Karpas-422 (cell line): ENCODE results near the gene SF3B1. TPM values are rescaled to one million over a fixed set of nuclear protein-coding genes. Genes with fewer than 3 reads are reported as not detected.
"Not testable (repeated sequence)": the region's sequence is repeated elsewhere in the genome, so short reads cannot be mapped to it uniquely, and the experiment has no call there.

Experiments used
- DNase-seq: peaks from one replicate; pipeline ENCODE4 v3.0.0-alpha.2; 2015
- H2AFZ ChIP-seq: fragments of 200-600 bp; sonication (generic); 2 replicates; pipeline ENCODE4 v1.6.1; 2014; ENCODE audit warnings: antibody characterized with exemption, low read length, mixed read lengths
- H3K27ac ChIP-seq: fragments of 200-600 bp; sonication (generic); 2 replicates; pipeline ENCODE4 v1.5.1; 2014; ENCODE audit warnings: mild to moderate bottlenecking, low read length, moderate library complexity
- H3K27me3 ChIP-seq: fragments of 200-600 bp; sonication (generic); 2 replicates; pipeline ENCODE4 v1.6.1; 2014; ENCODE audit warnings: low read length, mixed read lengths
- H3K36me3 ChIP-seq: fragments of 200-600 bp; sonication (generic); 2 replicates; pipeline ENCODE4 v1.6.1; 2014; ENCODE audit warnings: low read length, mixed read lengths; ENCODE audit not compliant: insufficient read depth
- H3K4me1 ChIP-seq: fragments of 200-600 bp; sonication (generic); 2 replicates; pipeline ENCODE4 v1.6.1; 2014; ENCODE audit warnings: mild to moderate bottlenecking, low read length, mixed read lengths
- H3K4me2 ChIP-seq: fragments of 200-600 bp; sonication (generic); 2 replicates; pipeline ENCODE4 v1.6.1; 2014; ENCODE audit warnings: low read length, low read depth, mild to moderate bottlenecking; ENCODE audit not compliant: poor library complexity, severe bottlenecking
- H3K4me3 ChIP-seq: fragments of 200-600 bp; sonication (generic); 2 replicates; pipeline ENCODE4 v1.5.1; 2014; ENCODE audit warnings: mild to moderate bottlenecking, antibody characterized with exemption, low read length, mixed read lengths
- H3K79me2 ChIP-seq: fragments of 200-600 bp; sonication (generic); 2 replicates; pipeline ENCODE4 v1.6.1; 2014; ENCODE audit warnings: mild to moderate bottlenecking, low read length, mixed read lengths
- H3K9ac ChIP-seq: fragments of 200-600 bp; sonication (generic); 2 replicates; pipeline ENCODE4 v1.6.0; 2014; ENCODE audit warnings: low read length
- H3K9me2 ChIP-seq: fragments of 200-600 bp; sonication (generic), shearing (Covaris generic); replicated peaks from 2 replicates; pipeline ENCODE4 v1.6.0; 2014; ENCODE audit warnings: mild to moderate bottlenecking, low read length, moderate library complexity; ENCODE audit not compliant: insufficient read depth
- H3K9me3 ChIP-seq: fragments of 300-700, 200-600 bp; sonication (generic); 2 replicates; pipeline ENCODE4 v1.6.1; 2014; ENCODE audit warnings: low read length, mixed read lengths
- H4K20me1 ChIP-seq: fragments of 200-600 bp; sonication (generic); 2 replicates; pipeline ENCODE4 v1.6.1; 2014; ENCODE audit warnings: mild to moderate bottlenecking, antibody characterized with exemption, low read length, low read depth; ENCODE audit not compliant: insufficient read depth
- total RNA-seq: library from RNA; depleted of rRNA; stranded (reverse); fragments of >200 nt; shearing (Covaris generic); gene quantifications from 2 replicates; pipeline ENCODE4 v1.2.3, GENCODE V29; 2014; ENCODE audit warnings: low replicate concordance

Gene SF3B1
- total RNA-seq, 1 experiment from 2014 or later, result 304 TPM

- Histone ChIP-seq H3K9ac (no peak overlapping the region), H3K27me3 (no peaks in the 10 kb centered on the region), H3K79me2 (no peaks in the 10 kb centered on the region), H3K4me2 (no peak overlapping the region), H3K9me2 (no peaks in the 10 kb centered on the region), H4K20me1 (no peaks in the 10 kb centered on the region), H3K27ac (no peak overlapping the region), H3K4me3 (no peak overlapping the region), H3K36me3 (no peaks in the 10 kb centered on the region), H2AFZ (no peak overlapping the region), H3K9me3 (no peaks in the 10 kb centered on the region), H3K4me1 (peaks cover 8% of the 10 kb centered on the region)
- peak; percentile 63 for DNase-seq
Observed at GRCh38 chr2:197383825-197384224, 51.0 kb downstream of the SF3B1 start.

- no peak for DNase-seq
- no peaks in the 10 kb centered on the region for H3K36me3 ChIP-seq
Observed at GRCh38 chr2:197381641-197382040, 53.2 kb downstream of the SF3B1 start.

GRCh38 chr2:197379918-197380309, 54.9 kb downstream of the SF3B1 start:
- H3K79me2 ChIP-seq, H3K9ac ChIP-seq, DNase-seq, H3K4me2 ChIP-seq, H2AFZ ChIP-seq, H3K27ac ChIP-seq, H4K20me1 ChIP-seq, H3K9me3 ChIP-seq, H3K36me3 ChIP-seq, H3K27me3 ChIP-seq, H3K4me3 ChIP-seq, H3K9me2 ChIP-seq: not testable (repeated sequence)
- H3K4me1 ChIP-seq, result peaks cover 24% of the 10 kb centered on the region

More at GRCh38 chr2:197381641-197382040, 53.2 kb downstream of the SF3B1 start:
- Histone ChIP-seq H3K27me3 (no peaks in the 10 kb centered on the region), H3K4me2 (no peak overlapping the region), H3K79me2 (no peaks in the 10 kb centered on the region), H3K4me1 (peaks cover 24% of the 10 kb centered on the region), H3K9me3 (no peaks in the 10 kb centered on the region), H3K9ac (no peak overlapping the region), H3K4me3 (no peak overlapping the region), H3K9me2 (no peaks in the 10 kb centered on the region), H4K20me1 (no peaks in the 10 kb centered on the region), H2AFZ (no peak overlapping the region), H3K27ac (no peak overlapping the region)

GRCh38 chr2:197379308-197379917, 55.4 kb downstream of the SF3B1 start:
- H4K20me1 ChIP-seq, H3K4me2 ChIP-seq, H3K36me3 ChIP-seq, H3K79me2 ChIP-seq, H3K27ac ChIP-seq, H2AFZ ChIP-seq, H3K27me3 ChIP-seq, DNase-seq, H3K9me3 ChIP-seq, H3K4me3 ChIP-seq, H3K9ac ChIP-seq, H3K9me2 ChIP-seq: not testable (repeated sequence)
- peaks cover 24% of the 10 kb centered on the region for H3K4me1 ChIP-seq

- Histone ChIP-seq H3K27ac (no peak overlapping the region), H3K4me2 (peak overlapping the region; percentile 61)
Observed at GRCh38 chr2:197378494-197379307, 56.1 kb downstream of the SF3B1 start.

GRCh38 chr2:197378086-197378485, 56.7 kb downstream of the SF3B1 start:
- H3K9me3 ChIP-seq, result no peaks in the 10 kb centered on the region
- peak overlapping the region; percentile 43 for H3K4me3 ChIP-seq
- no peaks in the 10 kb centered on the region for H4K20me1 ChIP-seq
- H3K9me2 ChIP-seq, result no peaks in the 10 kb centered on the region
- peak overlapping the region; percentile 53; the same call in 1 of the 2 replicates for H3K9ac ChIP-seq
- H3K4me2 ChIP-seq, result peak overlapping the region; percentile 61
- H3K27ac ChIP-seq, result no peak overlapping the region
- H3K36me3 ChIP-seq, result no peaks in the 10 kb centered on the region
- no peak for DNase-seq
- H3K79me2 ChIP-seq, result no peaks in the 10 kb centered on the region
- H2AFZ ChIP-seq, result peak overlapping the region; percentile 82; the same call in 1 of the 2 replicates
- H3K4me1 ChIP-seq, result peaks cover 24% of the 10 kb centered on the region
- H3K27me3 ChIP-seq, result no peaks in the 10 kb centered on the region

More at GRCh38 chr2:197378494-197379307, 56.1 kb downstream of the SF3B1 start:
- no peaks in the 10 kb centered on the region for H3K79me2 ChIP-seq
- H2AFZ ChIP-seq, result peak overlapping the region; percentile 82; the same call in 1 of the 2 replicates
- no peak overlapping the region for H3K9ac ChIP-seq
- no peaks in the 10 kb centered on the region for H3K27me3 ChIP-seq
- no peaks in the 10 kb centered on the region for H3K9me3 ChIP-seq
- H3K36me3 ChIP-seq, result no peaks in the 10 kb centered on the region
- H3K4me3 ChIP-seq, result no peak overlapping the region
- H3K9me2 ChIP-seq, result no peaks in the 10 kb centered on the region
- peak; percentile 89 for DNase-seq
- peaks cover 24% of the 10 kb centered on the region for H3K4me1 ChIP-seq
- no peaks in the 10 kb centered on the region for H4K20me1 ChIP-seq

GRCh38 chr2:197377670-197378069, 57.2 kb downstream of the SF3B1 start:
- peak overlapping the region; percentile 53 for H3K9ac ChIP-seq
- DNase-seq, result no peak
- H3K79me2 ChIP-seq, result no peaks in the 10 kb centered on the region
- peak overlapping the region; percentile 61 for H3K4me2 ChIP-seq
- H3K4me1 ChIP-seq, result peaks cover 24% of the 10 kb centered on the region
- H3K27ac ChIP-seq, result no peak overlapping the region
- H3K36me3 ChIP-seq, result no peaks in the 10 kb centered on the region
- no peaks in the 10 kb centered on the region for H3K27me3 ChIP-seq
- no peaks in the 10 kb centered on the region for H3K9me2 ChIP-seq
- peak overlapping the region; percentile 82 for H2AFZ ChIP-seq
- peak overlapping the region; percentile 43 for H3K4me3 ChIP-seq
- H4K20me1 ChIP-seq, result no peaks in the 10 kb centered on the region
- no peaks in the 10 kb centered on the region for H3K9me3 ChIP-seq

GRCh38 chr2:197372592-197372991, 62.2 kb downstream of the SF3B1 start:
- H3K4me1 ChIP-seq, result peaks cover 4% of the 10 kb centered on the region
- no peak overlapping the region for H3K9ac ChIP-seq
- no peak overlapping the region for H3K4me2 ChIP-seq
- H3K4me3 ChIP-seq, result no peak overlapping the region
- H3K27me3 ChIP-seq, result no peaks in the 10 kb centered on the region
- H3K36me3 ChIP-seq, result no peaks in the 10 kb centered on the region
- H3K9me3 ChIP-seq, result no peaks in the 10 kb centered on the region
- DNase-seq, result no peak
- H3K9me2 ChIP-seq, result no peaks in the 10 kb centered on the region
- H3K79me2 ChIP-seq, result no peaks in the 10 kb centered on the region
- no peaks in the 10 kb centered on the region for H4K20me1 ChIP-seq
- no peak overlapping the region for H2AFZ ChIP-seq
- H3K27ac ChIP-seq, result no peak overlapping the region
